ENCODE data around the gene STPG4. TPM values are rescaled to one million over a fixed set of nuclear protein-coding genes. Genes with fewer than 3 reads are reported as not detected.

STPG4 gene, protein sequence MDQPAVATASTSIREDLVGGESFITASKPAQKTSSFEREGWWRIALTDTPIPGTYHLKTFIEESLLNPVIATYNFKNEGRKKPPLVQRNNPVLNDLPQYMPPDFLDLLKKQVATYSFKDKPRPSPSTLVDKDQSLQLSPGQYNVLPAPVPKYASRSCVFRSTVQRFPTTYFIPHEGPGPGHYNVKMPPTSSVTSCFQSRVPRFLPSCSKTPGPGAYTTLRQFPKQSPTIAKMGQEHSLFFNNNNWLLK
- total RNA-seq (2013) = 0.46 TPM
- polyA plus RNA-seq (under 1 TPM in 2 of 3 donors, not detected in 1; 0.20 to 0.24 TPM), polyA minus RNA-seq (0.96 and 0.97 TPM in 2 replicates), total RNA-seq (0.06 to 4.2 (median 2.0) reads per million in 11 experiments)

DNA sequence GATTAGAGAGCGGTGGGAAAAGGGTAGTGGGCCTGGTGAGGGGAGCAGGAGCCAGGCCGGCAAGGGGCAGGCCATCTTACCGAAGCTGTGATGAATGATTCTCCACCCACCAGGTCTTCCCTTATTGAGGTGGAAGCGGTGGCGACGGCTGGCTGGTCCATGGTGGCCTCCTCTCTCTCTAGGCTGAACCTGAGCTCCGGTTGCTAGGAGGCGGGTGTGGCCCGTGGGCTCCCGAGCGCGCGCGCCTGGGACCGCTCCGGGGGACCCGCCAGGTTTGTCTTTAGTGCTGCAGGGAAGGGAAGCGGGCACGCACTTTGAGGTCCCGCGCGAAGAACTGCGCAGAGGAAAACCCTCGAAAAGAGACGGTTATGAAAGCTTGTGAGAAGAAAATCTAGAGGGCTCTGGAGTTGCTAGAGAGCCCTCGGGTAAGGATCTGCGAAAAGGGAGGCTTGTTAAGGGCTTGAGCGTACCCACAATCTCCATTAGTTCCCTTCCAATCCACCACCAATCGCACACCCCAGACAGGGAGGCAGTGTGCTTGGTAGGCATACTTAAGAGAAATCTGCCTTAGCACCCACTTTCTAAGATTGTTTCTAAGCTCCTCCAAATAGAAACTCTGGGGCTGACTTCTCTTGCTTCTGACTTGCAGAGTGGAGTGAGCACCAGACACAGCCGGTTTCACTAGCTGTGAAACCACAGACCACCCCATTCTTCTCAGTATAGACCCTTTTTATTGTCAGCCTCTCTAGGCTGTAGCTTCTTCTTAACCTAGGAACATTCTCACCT is at the start of gene STPG4:
Gene STPG4, minus strand, starts transcription at position 218 of the 786 bp plus-strand sequence. Its CDS starts 57 bp downstream, at position 161.
- peak within 1 kb of the TSS in 1 of 2 donors; percentile 66 for H3K27ac ChIP-seq (ENCODE audit: low read depth in 1 of 2, low read length in 2 of 2)
- TF ChIP-seq, protein P1, sequence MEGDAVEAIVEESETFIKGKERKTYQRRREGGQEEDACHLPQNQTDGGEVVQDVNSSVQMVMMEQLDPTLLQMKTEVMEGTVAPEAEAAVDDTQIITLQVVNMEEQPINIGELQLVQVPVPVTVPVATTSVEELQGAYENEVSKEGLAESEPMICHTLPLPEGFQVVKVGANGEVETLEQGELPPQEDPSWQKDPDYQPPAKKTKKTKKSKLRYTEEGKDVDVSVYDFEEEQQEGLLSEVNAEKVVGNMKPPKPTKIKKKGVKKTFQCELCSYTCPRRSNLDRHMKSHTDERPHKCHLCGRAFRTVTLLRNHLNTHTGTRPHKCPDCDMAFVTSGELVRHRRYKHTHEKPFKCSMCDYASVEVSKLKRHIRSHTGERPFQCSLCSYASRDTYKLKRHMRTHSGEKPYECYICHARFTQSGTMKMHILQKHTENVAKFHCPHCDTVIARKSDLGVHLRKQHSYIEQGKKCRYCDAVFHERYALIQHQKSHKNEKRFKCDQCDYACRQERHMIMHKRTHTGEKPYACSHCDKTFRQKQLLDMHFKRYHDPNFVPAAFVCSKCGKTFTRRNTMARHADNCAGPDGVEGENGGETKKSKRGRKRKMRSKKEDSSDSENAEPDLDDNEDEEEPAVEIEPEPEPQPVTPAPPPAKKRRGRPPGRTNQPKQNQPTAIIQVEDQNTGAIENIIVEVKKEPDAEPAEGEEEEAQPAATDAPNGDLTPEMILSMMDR (IDR thresholded peaks at IDR 0.05) = no peak
- no peak for DNase-seq
- H3K4me1 ChIP-seq (ENCODE audit: control insufficient read depth in 1 of 2, insufficient read depth in 2 of 2, low read length in 2 of 2) = peaks cover 4 to 12% of the 10 kb centered on the region in 2 donors
- H3K9me3 Mint-ChIP-seq = peaks cover 0 to 2% (median 0%) of the 10 kb centered on the region in 7 donors
- H3K4me1 Mint-ChIP-seq = peaks cover 11% of the 10 kb centered on the region
- peaks cover 27% of the 10 kb centered on the region for H4K20me1 ChIP-seq (ENCODE audit: insufficient read depth, low read length)
- no peaks in the 10 kb centered on the region for H3K79me2 ChIP-seq (ENCODE audit: insufficient read depth, low read length)
- H3K9me3 ChIP-seq (replicated peaks in 1 of 2; ENCODE audit: control insufficient read depth in 1 of 2, insufficient read depth in 1 of 2, low read length in 2 of 2) = no peaks in the 10 kb centered on the region
- H3K27me3 ChIP-seq (ENCODE audit: control insufficient read depth in 2 of 2, insufficient read depth in 2 of 2, low read length in 2 of 2) = no peaks in the 10 kb centered on the region
- no peak within 1 kb of the TSS for H3K4me2 ChIP-seq (replicated peaks; ENCODE audit: extremely low read depth, low read length, poor library complexity, severe bottlenecking)
- no peak within 1 kb of the TSS for H3K9ac ChIP-seq (ENCODE audit: insufficient read depth, low read length, poor library complexity, severe bottlenecking)
- H3K36me3 Mint-ChIP-seq = peaks cover 64 to 80% of the 10 kb centered on the region in 2 donors
- intact Hi-C loops (cut with micrococcal nuclease) = no loop called here
- H3K4me3 ChIP-seq (replicated peaks in 1 of 3; ENCODE audit: low read depth in 2 of 3, low read length in 3 of 3) = no peak within 1 kb of the TSS
- peaks cover 56 to 93% of the 10 kb centered on the region in 2 donors for H3K36me3 ChIP-seq (replicated peaks in 1 of 2; ENCODE audit: control insufficient read depth in 1 of 2, insufficient read depth in 2 of 2, low read length in 2 of 2)
- WGBS (ENCODE audit: insufficient coverage) = 95% methylated on average over 20 of the region's 30 CpGs
- no peak within 1 kb of the TSS for H3K4me3 Mint-ChIP-seq
- no peaks in the 10 kb centered on the region for H3K27me3 Mint-ChIP-seq (ENCODE audit: low read depth in 3 of 3)
- no peak within 1 kb of the TSS for H2AFZ ChIP-seq (ENCODE audit: insufficient read depth, low read depth, low read length, poor library complexity, severe bottlenecking)
- H3K27ac Mint-ChIP-seq = peak within 1 kb of the TSS; percentile 60 to 76 (median 64)

DNA sequence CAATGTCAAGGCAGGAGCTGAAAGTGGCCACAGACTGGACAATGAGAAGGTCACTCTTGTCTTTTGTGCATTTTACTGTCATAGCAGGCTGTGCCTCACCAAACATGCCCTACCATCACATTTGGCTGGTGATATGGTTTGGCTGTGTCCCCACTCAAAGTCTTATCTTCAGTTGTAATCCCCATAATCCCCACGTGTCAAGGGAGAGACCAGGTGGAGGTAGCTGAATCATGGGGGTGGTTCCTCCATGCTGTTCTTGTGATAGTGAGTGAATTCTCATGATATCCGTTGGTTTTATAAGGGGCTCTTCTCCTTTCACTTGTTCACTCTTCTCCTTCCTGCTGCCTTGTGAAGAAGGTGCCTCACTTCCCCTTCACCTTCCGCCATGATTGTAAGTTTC is 49.6 kb upstream of the STPG4 start:
- no peak overlapping the region for H3K4me3 Mint-ChIP-seq
- H3K9me3 Mint-ChIP-seq = peaks cover 8 to 13% (median 12%) of the 10 kb centered on the region in 7 donors
- peaks cover 1 to 3% (median 2%) of the 10 kb centered on the region in 3 donors for H3K27me3 Mint-ChIP-seq (ENCODE audit: low read depth in 3 of 3)
- H3K9me3 ChIP-seq (replicated peaks in 1 of 2; ENCODE audit: control insufficient read depth in 1 of 2, insufficient read depth in 1 of 2, low read length in 2 of 2) = peaks cover 9 to 11% of the 10 kb centered on the region in 2 donors
- no peak overlapping the region for H3K27ac Mint-ChIP-seq
- H3K9ac ChIP-seq (ENCODE audit: insufficient read depth, low read length, poor library complexity, severe bottlenecking) = no peak overlapping the region
- no peak overlapping the region for H3K27ac ChIP-seq (ENCODE audit: low read depth in 1 of 2, low read length in 2 of 2)
- peaks cover 8% of the 10 kb centered on the region for H3K4me1 Mint-ChIP-seq
- no peak overlapping the region for H3K4me2 ChIP-seq (replicated peaks; ENCODE audit: extremely low read depth, low read length, poor library complexity, severe bottlenecking)
- H3K36me3 Mint-ChIP-seq = no peaks in the 10 kb centered on the region
- no peak for DNase-seq
- intact Hi-C loops (cut with micrococcal nuclease) = no loop called here
- H3K27me3 ChIP-seq (ENCODE audit: control insufficient read depth in 2 of 2, insufficient read depth in 2 of 2, low read length in 2 of 2) = no peaks in the 10 kb centered on the region
- H3K4me1 ChIP-seq (ENCODE audit: control insufficient read depth in 1 of 2, insufficient read depth in 2 of 2, low read length in 2 of 2) = no peaks in the 10 kb centered on the region
- TF ChIP-seq, protein P1 (IDR thresholded peaks at IDR 0.05) = no peak
- no peaks in the 10 kb centered on the region for H3K36me3 ChIP-seq (replicated peaks in 1 of 2; ENCODE audit: control insufficient read depth in 1 of 2, insufficient read depth in 2 of 2, low read length in 2 of 2)
- no peaks in the 10 kb centered on the region for H3K79me2 ChIP-seq (ENCODE audit: insufficient read depth, low read length)
- no peaks in the 10 kb centered on the region for H4K20me1 ChIP-seq (ENCODE audit: insufficient read depth, low read length)
- no CpG with 5 or more reads among the region's 3 CpGs for WGBS (ENCODE audit: insufficient coverage)
- no peak overlapping the region for H2AFZ ChIP-seq (ENCODE audit: insufficient read depth, low read depth, low read length, poor library complexity, severe bottlenecking)
- no peak overlapping the region for H3K4me3 ChIP-seq (replicated peaks in 1 of 3; ENCODE audit: low read depth in 2 of 3, low read length in 3 of 3)

Data from CD14-positive monocyte (primary cell).